Loucy (cell line): ENCODE data around the gene PFKM.

Source experiments
- H2AFZ ChIP-seq: fragments of 200-600 bp; sonication (generic); 2 replicates; pipeline ENCODE4 v1.6.0; 2016; ENCODE audit warnings: antibody characterized with exemption, mild to moderate bottlenecking, low read length, moderate library complexity
- H3F3A ChIP-seq: fragments of 200-600 bp; 2 replicates; pipeline ENCODE4 v1.6.0; 2016; ENCODE audit warnings: antibody characterized with exemption, low read depth, mild to moderate bottlenecking
- H3K27me3 ChIP-seq: fragments of 200-600 bp; sonication (generic); 2 replicates; pipeline ENCODE4 v1.6.1; 2014; ENCODE audit warnings: low read length, mild to moderate bottlenecking; ENCODE audit not compliant: insufficient read depth, poor library complexity, severe bottlenecking
- H3K36me3 ChIP-seq: fragments of 200-600 bp; sonication (generic); 2 replicates; pipeline ENCODE4 v1.6.1; 2016; ENCODE audit warnings: low read length; ENCODE audit not compliant: insufficient read depth
- H3K4me1 ChIP-seq: fragments of 200-600 bp; sonication (generic); 2 replicates; pipeline ENCODE4 v1.5.1; 2014; ENCODE audit warnings: low read length, mild to moderate bottlenecking; ENCODE audit not compliant: insufficient read depth, poor library complexity, severe bottlenecking
- H3K4me2 ChIP-seq: fragments of 200-600 bp; sonication (generic); 2 replicates; pipeline ENCODE4 v1.6.0; 2014; ENCODE audit warnings: antibody characterized with exemption, low read length, low read depth, mild to moderate bottlenecking; ENCODE audit not compliant: poor library complexity, severe bottlenecking
- H3K4me3 ChIP-seq: fragments of 200-600 bp; sonication (generic); 2 replicates; pipeline ENCODE4 v1.5.1; 2014; ENCODE audit warnings: low read length, mild to moderate bottlenecking, mixed read lengths; ENCODE audit not compliant: poor library complexity, severe bottlenecking
- H3K79me2 ChIP-seq: fragments of 200-600 bp; sonication (generic); 2 replicates; pipeline ENCODE4 v1.6.1; 2014; ENCODE audit warnings: low read length; ENCODE audit not compliant: insufficient read depth
- H3K9ac ChIP-seq: fragments of 200-600 bp; sonication (generic); 2 replicates; pipeline ENCODE4 v1.6.0; 2014; ENCODE audit warnings: mild to moderate bottlenecking, low read depth, low read length, moderate library complexity; ENCODE audit not compliant: poor library complexity, severe bottlenecking
- H3K9me2 ChIP-seq: fragments of 200-600 bp; sonication (generic); replicated peaks from 2 replicates; pipeline ENCODE4 v1.6.1; 2016; ENCODE audit warnings: low read depth, low read length, mixed read lengths
- H3K9me3 ChIP-seq: fragments of 200-600 bp; sonication (generic); 2 replicates; pipeline ENCODE4 v1.6.1; 2014; ENCODE audit warnings: mild to moderate bottlenecking, antibody characterized with exemption, low read length, low read depth; ENCODE audit not compliant: insufficient read depth
- H4K20me1 ChIP-seq: fragments of 200-600 bp; sonication (generic); 2 replicates; pipeline ENCODE4 v1.6.0; 2014; ENCODE audit warnings: antibody characterized with exemption, low read length, mild to moderate bottlenecking; ENCODE audit not compliant: insufficient read depth, poor library complexity, severe bottlenecking
- CTCF ChIP-seq: fragments of 200-600 bp; sonication (generic); conservative IDR thresholded peaks from 2 replicates; pipeline ENCODE4 v1.5.1; 2014; ENCODE audit warnings: mild to moderate bottlenecking, antibody characterized with exemption, low read length
- EZH2phosphoT487 ChIP-seq: fragments of 200-600 bp; IDR thresholded peaks from 2 replicates; pipeline ENCODE4 v1.6.1; 2018; ENCODE audit warnings: antibody characterized with exemption, mild to moderate bottlenecking, moderate library complexity, borderline replicate concordance

PFKM gene

GRCh38 chr12:48185181-48185919 lies 66.2 kb downstream of the PFKM start:
- Histone ChIP-seq H3K9ac (no peak overlapping the region), H3K36me3 (no peaks in the 10 kb centered on the region), H2AFZ (peak overlapping the region; percentile 71), H3K4me3 (no peak overlapping the region), H3K9me3 (no peaks in the 10 kb centered on the region), H3K4me1 (peaks cover 26% of the 10 kb centered on the region), H3K27me3 (no peaks in the 10 kb centered on the region), H3K9me2 (no peaks in the 10 kb centered on the region), H3F3A (no peaks in the 10 kb centered on the region; the same call in 1 of the 2 replicates), H4K20me1 (no peaks in the 10 kb centered on the region), H3K79me2 (no peaks in the 10 kb centered on the region), H3K4me2 (peak overlapping the region; percentile 47)
- TF ChIP-seq CTCF (no peak), EZH2phosphoT487 (no peak)

GRCh38 chr12:48187916-48188695 lies 68.9 kb downstream of the PFKM start:
- H3K4me2 ChIP-seq: no peak overlapping the region
- no peaks in the 10 kb centered on the region for H4K20me1 ChIP-seq
- peaks cover 19% of the 10 kb centered on the region for H3K4me1 ChIP-seq
- no peaks in the 10 kb centered on the region; the same call in 1 of the 2 replicates for H3F3A ChIP-seq
- no peak overlapping the region for H3K9ac ChIP-seq
- no peaks in the 10 kb centered on the region for H3K27me3 ChIP-seq
- H3K36me3 ChIP-seq: no peaks in the 10 kb centered on the region
- no peaks in the 10 kb centered on the region for H3K9me3 ChIP-seq
- peak overlapping the region; percentile 24; the same call in 1 of the 2 replicates for H2AFZ ChIP-seq
- TF ChIP-seq EZH2phosphoT487 (no peak), CTCF (no peak)
- H3K79me2 ChIP-seq: no peaks in the 10 kb centered on the region
- H3K9me2 ChIP-seq: no peaks in the 10 kb centered on the region
- no peak overlapping the region for H3K4me3 ChIP-seq

- Histone ChIP-seq H3K27me3 (no peaks in the 10 kb centered on the region), H4K20me1 (no peaks in the 10 kb centered on the region), H2AFZ (no peak overlapping the region), H3K4me2 (no peak overlapping the region), H3F3A (no peaks in the 10 kb centered on the region; the same call in 1 of the 2 replicates), H3K9me2 (no peaks in the 10 kb centered on the region), H3K9ac (no peak overlapping the region), H3K36me3 (no peaks in the 10 kb centered on the region), H3K4me3 (no peak overlapping the region), H3K79me2 (no peaks in the 10 kb centered on the region), H3K9me3 (no peaks in the 10 kb centered on the region), H3K4me1 (peaks cover 24% of the 10 kb centered on the region)
- TF ChIP-seq EZH2phosphoT487 (no peak), CTCF (peak; percentile 92)
Observed at GRCh38 chr12:48189331-48190125, 70.4 kb downstream of the PFKM start.
